ENCODE data around the gene AKAP7. TPM values are rescaled to one million over a fixed set of nuclear protein-coding genes. Genes with fewer than 3 reads are reported as not detected.
"Not testable (repeated sequence)": the region's sequence is repeated elsewhere in the genome, so short reads cannot be mapped to it uniquely, and the experiment has no call there.

AKAP7 gene
- total RNA-seq, 2 donors from 2014 or later: 15.3 to 60.1 TPM

GRCh38 chr6:131321589-131321988, 186.3 kb downstream of the AKAP7 start:
- no peak for TF ChIP-seq CTCF (IDR thresholded peaks at IDR 0.05)
- no peak overlapping the region for H3K9ac ChIP-seq (ENCODE audit: low read depth in 2 of 2, low read length in 2 of 2)
- no peaks in the 10 kb centered on the region for H3K27me3 ChIP-seq
- no peak overlapping the region for H3K27ac ChIP-seq
- no peaks in the 10 kb centered on the region for H3K4me1 ChIP-seq
- no peaks in the 10 kb centered on the region for H3K36me3 ChIP-seq
- no peak for DNase-seq
- H3K4me3 ChIP-seq: no peak overlapping the region
- no peaks in the 10 kb centered on the region for H3K9me3 ChIP-seq
- intact Hi-C loops (cut with DNase I): no loop called here

- no peak for DNase-seq
- Histone ChIP-seq H3K27me3 (no peaks in the 10 kb centered on the region), H3K4me3 (no peak overlapping the region), H3K36me3 (no peaks in the 10 kb centered on the region), H3K9me3 (no peaks in the 10 kb centered on the region), H3K9ac (ENCODE audit: low read depth in 2 of 2, low read length in 2 of 2) (no peak overlapping the region), H3K4me1 (no peaks in the 10 kb centered on the region), H3K27ac (no peak overlapping the region)
- intact Hi-C loops (cut with DNase I): no loop called here
- TF ChIP-seq CTCF (IDR thresholded peaks at IDR 0.05): no peak
Measured at GRCh38 chr6:131322125-131322524, 186.9 kb downstream of the AKAP7 start.

GRCh38 chr6:131325669-131326068, 190.4 kb downstream of the AKAP7 start:
- H3K9me3 ChIP-seq; H3K4me3 ChIP-seq; intact Hi-C loops (cut with DNase I); DNase-seq; H3K36me3 ChIP-seq; H3K27me3 ChIP-seq; H3K4me1 ChIP-seq; H3K27ac ChIP-seq; H3K9ac ChIP-seq (ENCODE audit: low read depth in 2 of 2, low read length in 2 of 2): not testable (repeated sequence)

GRCh38 chr6:131328727-131329126, 193.5 kb downstream of the AKAP7 start:
- H3K4me3 ChIP-seq; intact Hi-C loops (cut with DNase I): not testable (repeated sequence)

GRCh38 chr6:131331151-131331550, 195.9 kb downstream of the AKAP7 start:
- H3K36me3 ChIP-seq: no peaks in the 10 kb centered on the region
- H3K27ac ChIP-seq: no peak overlapping the region
- no peak for TF ChIP-seq CTCF (IDR thresholded peaks at IDR 0.05)
- H3K27me3 ChIP-seq: no peaks in the 10 kb centered on the region
- DNase-seq: no peak
- H3K4me3 ChIP-seq: no peak overlapping the region
- H3K9ac ChIP-seq (ENCODE audit: low read depth in 2 of 2, low read length in 2 of 2): no peak overlapping the region
- no peaks in the 10 kb centered on the region for H3K9me3 ChIP-seq
- intact Hi-C loops (cut with DNase I): no loop called here
- H3K4me1 ChIP-seq: no peaks in the 10 kb centered on the region

More at GRCh38 chr6:131328727-131329126, 193.5 kb downstream of the AKAP7 start:
- not testable (repeated sequence) for H3K4me1 ChIP-seq; H3K36me3 ChIP-seq; H3K27ac ChIP-seq; H3K9ac ChIP-seq (ENCODE audit: low read depth in 2 of 2, low read length in 2 of 2); H3K9me3 ChIP-seq; DNase-seq; H3K27me3 ChIP-seq

GRCh38 chr6:131331873-131332781, 196.9 kb downstream of the AKAP7 start:
- no peak overlapping the region for H3K9ac ChIP-seq (ENCODE audit: low read depth in 2 of 2, low read length in 2 of 2)
- intact Hi-C loops (cut with DNase I): no loop called here
- H3K4me1 ChIP-seq: no peaks in the 10 kb centered on the region
- H3K27me3 ChIP-seq: no peaks in the 10 kb centered on the region
- no peaks in the 10 kb centered on the region for H3K9me3 ChIP-seq
- H3K4me3 ChIP-seq: no peak overlapping the region
- no peaks in the 10 kb centered on the region for H3K36me3 ChIP-seq
- DNase-seq: no peak
- no peak for TF ChIP-seq CTCF (IDR thresholded peaks at IDR 0.05)
- H3K27ac ChIP-seq: no peak overlapping the region

Other genes starting within 250 kb of the AKAP7 start
- 100 to 1,000 TPM; 106 to 113 TPM for gene EPB41L2, start 72.2 kb upstream of the AKAP7 start, total RNA-seq